ENCODE results near the gene MBP. TPM values are rescaled to one million over a fixed set of nuclear protein-coding genes. Genes with fewer than 3 reads are reported as not detected.

The MBP gene
- total RNA-seq, 1 experiment from 2014 or later: 47.4 TPM

DNA sequence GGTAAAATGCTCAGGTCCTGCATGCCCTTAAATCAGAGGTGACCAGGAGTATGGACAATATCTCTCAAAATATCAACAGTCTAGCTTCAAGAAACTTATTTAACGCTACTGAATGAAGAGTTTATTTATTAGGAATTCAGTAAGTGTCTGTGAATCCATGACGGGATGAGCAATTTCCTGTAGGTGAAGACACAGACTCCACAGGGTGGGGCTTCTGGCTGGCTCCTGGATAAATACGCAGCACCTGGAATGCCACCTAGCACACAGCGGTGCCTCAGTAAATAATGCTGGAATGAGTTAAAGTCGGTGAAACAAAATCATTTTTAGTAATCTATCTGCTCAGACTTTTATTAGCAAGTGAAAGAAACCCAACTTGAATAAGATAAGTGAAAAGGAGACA, 29.4 kb upstream of the MBP start:
- Histone ChIP-seq H3K36me3 (ENCODE audit: low read depth, low read length) (no peaks in the 10 kb centered on the region), H3K27ac (ENCODE audit: low read length) (no peak overlapping the region), H3K4me1 (ENCODE audit: insufficient read depth, low read length) (peaks cover 16% of the 10 kb centered on the region), H4K20me1 (ENCODE audit: low read length) (no peaks in the 10 kb centered on the region), H3K4me3 (ENCODE audit: low read length) (no peak overlapping the region), H3K9me2 (replicated peaks; ENCODE audit: low read length) (no peaks in the 10 kb centered on the region), H3F3A (ENCODE audit: low read length, unreplicated experiment) (no peaks in the 10 kb centered on the region), H2AFZ (ENCODE audit: low read length) (no peak overlapping the region), H3K4me2 (ENCODE audit: low read length) (peak overlapping the region; percentile 7), H3K9me3 (ENCODE audit: low read length) (no peaks in the 10 kb centered on the region), H3K27me3 (ENCODE audit: low read length) (no peaks in the 10 kb centered on the region), H3K9ac (ENCODE audit: low read length) (no peak overlapping the region), H3K79me2 (ENCODE audit: low read length) (no peaks in the 10 kb centered on the region)
- peak; percentile 25 for DNase-seq
- intact Hi-C loops (cut with micrococcal nuclease): no loop called here
- ChIA-PET POLR2A (ENCODE audit: unreplicated experiment) (no interaction called here), CTCF (no interaction called here)
- no TSS peak for BruUV-seq (replicated peaks)
- ATAC-seq: peak; percentile 72
- TF ChIP-seq EZH2phosphoT487 (IDR thresholded peaks at IDR 0.05; ENCODE audit: borderline replicate concordance, low read length) (no peak), EZH2 (IDR thresholded peaks at IDR 0.05; ENCODE audit: low read length, unreplicated experiment) (no peak)
- TF ChIP-seq, protein P1, sequence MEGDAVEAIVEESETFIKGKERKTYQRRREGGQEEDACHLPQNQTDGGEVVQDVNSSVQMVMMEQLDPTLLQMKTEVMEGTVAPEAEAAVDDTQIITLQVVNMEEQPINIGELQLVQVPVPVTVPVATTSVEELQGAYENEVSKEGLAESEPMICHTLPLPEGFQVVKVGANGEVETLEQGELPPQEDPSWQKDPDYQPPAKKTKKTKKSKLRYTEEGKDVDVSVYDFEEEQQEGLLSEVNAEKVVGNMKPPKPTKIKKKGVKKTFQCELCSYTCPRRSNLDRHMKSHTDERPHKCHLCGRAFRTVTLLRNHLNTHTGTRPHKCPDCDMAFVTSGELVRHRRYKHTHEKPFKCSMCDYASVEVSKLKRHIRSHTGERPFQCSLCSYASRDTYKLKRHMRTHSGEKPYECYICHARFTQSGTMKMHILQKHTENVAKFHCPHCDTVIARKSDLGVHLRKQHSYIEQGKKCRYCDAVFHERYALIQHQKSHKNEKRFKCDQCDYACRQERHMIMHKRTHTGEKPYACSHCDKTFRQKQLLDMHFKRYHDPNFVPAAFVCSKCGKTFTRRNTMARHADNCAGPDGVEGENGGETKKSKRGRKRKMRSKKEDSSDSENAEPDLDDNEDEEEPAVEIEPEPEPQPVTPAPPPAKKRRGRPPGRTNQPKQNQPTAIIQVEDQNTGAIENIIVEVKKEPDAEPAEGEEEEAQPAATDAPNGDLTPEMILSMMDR (conservative IDR thresholded peaks at IDR 0.05; ENCODE audit: low read depth, low read length): no peak

DNA sequence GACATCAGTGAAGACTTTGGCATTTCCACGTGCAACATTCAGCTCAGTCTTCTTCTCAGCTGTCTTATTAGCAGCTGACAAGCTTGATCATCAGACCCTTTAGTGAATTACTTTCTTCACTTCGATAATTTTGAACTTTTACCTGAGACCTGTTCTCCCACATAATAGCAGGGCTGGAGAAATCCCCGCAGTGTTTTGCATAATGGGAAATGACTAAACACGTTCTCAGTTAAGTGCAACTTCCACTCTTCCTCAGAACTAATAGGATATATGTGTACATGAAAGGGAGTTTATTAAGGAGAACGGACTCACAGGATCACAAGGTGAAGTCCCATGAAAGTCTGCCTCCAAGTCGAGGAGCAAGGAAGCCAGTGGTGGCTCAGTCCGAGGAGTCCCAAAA, 28.8 kb upstream of the MBP start:
- Histone ChIP-seq H3K79me2 (ENCODE audit: low read length) (no peaks in the 10 kb centered on the region), H3K4me3 (ENCODE audit: low read length) (no peak overlapping the region), H3K27me3 (ENCODE audit: low read length) (no peaks in the 10 kb centered on the region), H3K36me3 (ENCODE audit: low read depth, low read length) (no peaks in the 10 kb centered on the region), H3F3A (ENCODE audit: low read length, unreplicated experiment) (no peaks in the 10 kb centered on the region), H3K9me2 (replicated peaks; ENCODE audit: low read length) (no peaks in the 10 kb centered on the region), H3K27ac (ENCODE audit: low read length) (no peak overlapping the region), H2AFZ (ENCODE audit: low read length) (no peak overlapping the region), H3K9ac (ENCODE audit: low read length) (no peak overlapping the region), H3K9me3 (ENCODE audit: low read length) (no peaks in the 10 kb centered on the region), H3K4me1 (ENCODE audit: insufficient read depth, low read length) (peaks cover 16% of the 10 kb centered on the region), H4K20me1 (ENCODE audit: low read length) (no peaks in the 10 kb centered on the region), H3K4me2 (ENCODE audit: low read length) (peak overlapping the region; percentile 7)
- intact Hi-C loops (cut with micrococcal nuclease): no loop called here
- no peak for TF ChIP-seq EZH2phosphoT487 (IDR thresholded peaks at IDR 0.05; ENCODE audit: borderline replicate concordance, low read length)
- TF ChIP-seq EZH2 (IDR thresholded peaks at IDR 0.05; ENCODE audit: low read length, unreplicated experiment): no peak
- TF ChIP-seq, protein P1 (conservative IDR thresholded peaks at IDR 0.05; ENCODE audit: low read depth, low read length): no peak
- BruUV-seq (replicated peaks): no TSS peak
- DNase-seq (no peak), ATAC-seq (no peak)
- ChIA-PET POLR2A (ENCODE audit: unreplicated experiment) (no interaction called here), CTCF (no interaction called here)

DNA sequence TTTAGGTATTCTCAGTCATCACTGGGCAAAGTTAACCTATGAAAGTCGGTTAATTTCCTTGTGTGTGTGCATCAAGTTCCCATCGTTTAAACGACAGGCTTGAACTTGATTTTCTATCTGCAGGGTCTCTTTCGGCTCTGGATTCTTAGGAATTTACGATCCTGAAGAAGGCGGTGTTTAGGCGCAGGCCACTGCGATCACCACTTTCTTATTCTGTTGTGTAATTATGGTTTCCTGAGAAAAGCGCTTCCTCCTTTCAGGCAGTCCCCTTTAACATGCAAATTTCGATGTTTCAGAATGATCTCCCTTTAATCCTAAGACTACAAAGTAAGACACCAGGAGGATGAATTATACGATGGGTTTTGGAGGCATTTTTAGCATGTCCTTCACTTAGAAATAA, 27.9 kb upstream of the MBP start:
- ATAC-seq: no peak
- no peaks in the 10 kb centered on the region for H3K27me3 ChIP-seq (ENCODE audit: low read length)
- H3K4me3 ChIP-seq (ENCODE audit: low read length): no peak overlapping the region
- H3K79me2 ChIP-seq (ENCODE audit: low read length): no peaks in the 10 kb centered on the region
- intact Hi-C loops (cut with micrococcal nuclease): no loop called here
- no peaks in the 10 kb centered on the region for H3K9me2 ChIP-seq (replicated peaks; ENCODE audit: low read length)
- no peak overlapping the region for H3K27ac ChIP-seq (ENCODE audit: low read length)
- ChIA-PET POLR2A (ENCODE audit: unreplicated experiment) (no interaction called here), CTCF (no interaction called here)
- no TSS peak for BruUV-seq (replicated peaks)
- no peak for TF ChIP-seq EZH2phosphoT487 (IDR thresholded peaks at IDR 0.05; ENCODE audit: borderline replicate concordance, low read length)
- TF ChIP-seq, protein P1 (conservative IDR thresholded peaks at IDR 0.05; ENCODE audit: low read depth, low read length): no peak
- TF ChIP-seq EZH2 (IDR thresholded peaks at IDR 0.05; ENCODE audit: low read length, unreplicated experiment): no peak
- no peak for DNase-seq
- H3K9me3 ChIP-seq (ENCODE audit: low read length): no peaks in the 10 kb centered on the region
- H3K9ac ChIP-seq (ENCODE audit: low read length): no peak overlapping the region
- H4K20me1 ChIP-seq (ENCODE audit: low read length): no peaks in the 10 kb centered on the region
- H2AFZ ChIP-seq (ENCODE audit: low read length): no peak overlapping the region
- no peaks in the 10 kb centered on the region for H3K36me3 ChIP-seq (ENCODE audit: low read depth, low read length)
- H3F3A ChIP-seq (ENCODE audit: low read length, unreplicated experiment): no peaks in the 10 kb centered on the region
- H3K4me2 ChIP-seq (ENCODE audit: low read length): no peak overlapping the region
- peaks cover 16% of the 10 kb centered on the region for H3K4me1 ChIP-seq (ENCODE audit: insufficient read depth, low read length)

Measured in PC-3 (cell line).